ENCODE measurements around the gene RNF167. TPM values are rescaled to one million over a fixed set of nuclear protein-coding genes. Genes with fewer than 3 reads are reported as not detected.

The RNF167 gene
- total and polyA plus RNA-seq, 2 of the 13 experiments (the other 11 are each of a cell fraction or from before 2014, with no cell fraction given): 44.1 to 45.4 TPM

- TF ChIP-seq ZBTB26 (CRISPR knock-in tag; IDR thresholded peaks at IDR 0.05; ENCODE audit: borderline replicate concordance) (no peak), ZFP82 (CRISPR knock-in tag; IDR thresholded peaks at IDR 0.05; ENCODE audit: borderline replicate concordance) (no peak), ZC3H13 (CRISPR knock-in tag; IDR thresholded peaks at IDR 0.05) (no peak; the same call in 1 of the 2 replicates), FOXM1 (CRISPR knock-in tag; IDR thresholded peaks at IDR 0.05) (no peak), ZNF615 (CRISPR knock-in tag; IDR thresholded peaks at IDR 0.05; ENCODE audit: borderline replicate concordance) (no peak), HIVEP1 (CRISPR knock-in tag; IDR thresholded peaks at IDR 0.05) (peak; percentile 51; the same call in 1 of the 2 replicates), SSRP1 (CRISPR knock-in tag; IDR thresholded peaks at IDR 0.05) (no peak), ZNF12 (CRISPR knock-in tag; IDR thresholded peaks at IDR 0.05) (no peak), POLR2A (IDR thresholded peaks at IDR 0.05; ENCODE audit: insufficient read depth in 1 of 2, low read depth in 2 of 2, low read length in 2 of 2) (peak in 1 of 2 experiments; percentile 67; a peak in 3 of 4 replicates), ZNF446 (CRISPR knock-in tag; IDR thresholded peaks at IDR 0.05) (no peak), JUN (CRISPR knock-in tag; IDR thresholded peaks at IDR 0.05) (no peak), ARNT (IDR thresholded peaks at IDR 0.05) (no peak), ZNF501 (CRISPR knock-in tag; IDR thresholded peaks at IDR 0.05) (no peak), MIER2 (CRISPR knock-in tag; IDR thresholded peaks at IDR 0.05) (no peak), SATB2 (CRISPR knock-in tag; IDR thresholded peaks at IDR 0.05) (no peak), SNAPC4 (CRISPR knock-in tag; IDR thresholded peaks at IDR 0.05) (peak; percentile 80; the same call in 1 of the 2 replicates), TFE3 (CRISPR knock-in tag; IDR thresholded peaks at IDR 0.05) (no peak), MXI1 (IDR thresholded peaks at IDR 0.05; ENCODE audit: borderline replicate concordance, low read depth, low read length) (0 out of 3 replicates have a peak, but pooled peaks have one; percentile 2), NR3C1 (CRISPR knock-in tag; IDR thresholded peaks at IDR 0.05) (no peak), REXO4 (CRISPR knock-in tag; IDR thresholded peaks at IDR 0.05; ENCODE audit: borderline replicate concordance) (no peak), MIXL1 (CRISPR knock-in tag; IDR thresholded peaks at IDR 0.05) (no peak), ZNF644 (CRISPR knock-in tag; IDR thresholded peaks at IDR 0.05; ENCODE audit: low read depth) (no peak)
- TF ChIP-seq, protein P1, sequence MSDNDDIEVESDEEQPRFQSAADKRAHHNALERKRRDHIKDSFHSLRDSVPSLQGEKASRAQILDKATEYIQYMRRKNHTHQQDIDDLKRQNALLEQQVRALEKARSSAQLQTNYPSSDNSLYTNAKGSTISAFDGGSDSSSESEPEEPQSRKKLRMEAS (IDR thresholded peaks at IDR 0.05): no peak; the same call in 1 of the 2 replicates
- TF ChIP-seq, protein P2, sequence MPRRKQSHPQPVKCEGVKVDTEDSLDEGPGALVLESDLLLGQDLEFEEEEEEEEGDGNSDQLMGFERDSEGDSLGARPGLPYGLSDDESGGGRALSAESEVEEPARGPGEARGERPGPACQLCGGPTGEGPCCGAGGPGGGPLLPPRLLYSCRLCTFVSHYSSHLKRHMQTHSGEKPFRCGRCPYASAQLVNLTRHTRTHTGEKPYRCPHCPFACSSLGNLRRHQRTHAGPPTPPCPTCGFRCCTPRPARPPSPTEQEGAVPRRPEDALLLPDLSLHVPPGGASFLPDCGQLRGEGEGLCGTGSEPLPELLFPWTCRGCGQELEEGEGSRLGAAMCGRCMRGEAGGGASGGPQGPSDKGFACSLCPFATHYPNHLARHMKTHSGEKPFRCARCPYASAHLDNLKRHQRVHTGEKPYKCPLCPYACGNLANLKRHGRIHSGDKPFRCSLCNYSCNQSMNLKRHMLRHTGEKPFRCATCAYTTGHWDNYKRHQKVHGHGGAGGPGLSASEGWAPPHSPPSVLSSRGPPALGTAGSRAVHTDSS (CRISPR knock-in tag; conservative IDR thresholded peaks at IDR 0.05): no peak
Measured at GRCh38 chr17:4950075-4950745, 10.1 kb downstream of the RNF167 start (continued).

Measured in HepG2 (cell line).